Esophagus muscularis mucosa (tissue), 4 donors: ENCODE results near the gene UNC13A. TPM values are rescaled to one million over a fixed set of nuclear protein-coding genes. Genes with fewer than 3 reads are reported as not detected.

Source experiments
- DNase-seq: peaks from one replicate; pipeline ENCODE4 v3.0.0-alpha.2; 2017; ENCODE audit errors: extremely low spot score
- H3K27ac ChIP-seq, 4 donors: fragments of 200-600 bp; sonication (generic); replicated peaks in 1 of 4; 1 replicate in 3 of 4; 2 replicates in 1 of 4; pipeline ENCODE4 v1.5.1; 2016 to 2019; ENCODE audit warnings: mild to moderate bottlenecking in 1 of 4
- H3K27me3 ChIP-seq, 4 donors: fragments of 200-600 bp; sonication (generic); one replicate each; pipeline versions ENCODE4 v1.5.1 to v1.6.0; 2016 to 2019
- H3K36me3 ChIP-seq, 4 donors: fragments of 200-600 bp; sonication (generic); one replicate each; pipeline ENCODE4 v1.5.1; 2016 to 2019
- H3K4me1 ChIP-seq, 4 donors: fragments of 200-600 bp; sonication (generic); one replicate each; pipeline ENCODE4 v1.5.1; 2016 to 2019
- H3K4me3 ChIP-seq, 4 donors: fragments of 200-600 bp; sonication (generic); 1 replicate in 2 of 4; 2 replicates in 2 of 4; pipeline ENCODE4 v1.5.1; 2016 to 2019; ENCODE audit warnings: mild to moderate bottlenecking in 4 of 4, moderate library complexity in 1 of 4
- H3K9me3 ChIP-seq, 4 donors: fragments of 200-600 bp; sonication (generic); 1 replicate in 3 of 4; 2 replicates in 1 of 4; pipeline ENCODE4 v1.5.1; 2016 to 2019
- CTCF ChIP-seq, 3 experiments: fragments of 200-600 bp in 2 of 3; fragments of 450-650 bp in 1 of 3; sonication (generic) in 2 of 3; IDR thresholded peaks; one replicate each; pipeline ENCODE4 v1.5.1; 2017 to 2019; ENCODE audit warnings: antibody characterized with exemption in 3 of 3, mild to moderate bottlenecking in 2 of 3, moderate library complexity in 1 of 3
- EP300 ChIP-seq: sonication (generic); formaldehyde crosslinking; IDR thresholded peaks from one replicate; pipeline ENCODE4 v1.6.1; 2017; ENCODE audit warnings: antibody characterized with exemption
- POLR2A ChIP-seq: fragments of 450-650 bp; IDR thresholded peaks from one replicate; pipeline ENCODE4 v1.6.1; 2017; ENCODE audit warnings: antibody characterized with exemption, moderate library complexity, mild to moderate bottlenecking, low read depth
- POLR2AphosphoS5 ChIP-seq, 2 donors: sonication (generic); formaldehyde crosslinking; IDR thresholded peaks; one replicate each; pipeline ENCODE4 v1.6.1; 2017; ENCODE audit warnings: antibody characterized with exemption in 2 of 2
- WGBS: methylation state at CpG from one replicate; pipeline ENCODE4 v1.1.5; 2018; 5-methylcytosine and 5-hydroxymethylcytosine counted together
- intact Hi-C: fragments of 100-400 bp; cut with DNase I; formaldehyde crosslinking; loops from one replicate; pipeline ENCODE4 v1.15.1; 2023
- total RNA-seq, 4 donors: library from RNA; depleted of rRNA; stranded (reverse); fragments of >200 nt; gene quantifications; one replicate each; pipeline versions ENCODE4 v1.1.0 to v1.2.1, GENCODE V29; 2016

UNC13A gene
- total RNA-seq, 4 donors from 2014 or later: under 0.01 to 0.23 (median 0.18) TPM

GRCh38 chr19:17677002-17677401, 11.2 kb downstream of the UNC13A start:
- peaks cover 0 to 79% (median 17%) of the 10 kb centered on the region in 4 donors for H3K27me3 ChIP-seq
- H3K27ac ChIP-seq: no peak overlapping the region
- peaks cover 10 to 16% (median 14%) of the 10 kb centered on the region in 4 donors for H3K4me1 ChIP-seq
- H3K4me3 ChIP-seq: no peak overlapping the region
- no peaks in the 10 kb centered on the region for H3K9me3 ChIP-seq
- H3K36me3 ChIP-seq: no peaks in the 10 kb centered on the region
- intact Hi-C loops: no loop called here
- no peak for DNase-seq
- WGBS: 76% methylated on average over 2 of the region's 2 CpGs
- TF ChIP-seq CTCF (IDR thresholded peaks at IDR 0.05) (no peak), POLR2AphosphoS5 (IDR thresholded peaks at IDR 0.05) (no peak), POLR2A (no peak), EP300 (no peak)

GRCh38 chr19:17676295-17676694, 11.9 kb downstream of the UNC13A start:
- WGBS: 57% methylated on average over 2 of the region's 2 CpGs
- Histone ChIP-seq H3K4me3 (no peak overlapping the region), H3K27me3 (peaks cover 0 to 77% (median 13%) of the 10 kb centered on the region in 4 donors), H3K4me1 (peaks cover 10 to 16% (median 14%) of the 10 kb centered on the region in 4 donors), H3K36me3 (no peaks in the 10 kb centered on the region), H3K27ac (no peak overlapping the region), H3K9me3 (no peaks in the 10 kb centered on the region)
- no peak for DNase-seq
- intact Hi-C loops: no loop called here
- TF ChIP-seq POLR2AphosphoS5 (IDR thresholded peaks at IDR 0.05) (no peak), POLR2A (no peak), EP300 (no peak), CTCF (IDR thresholded peaks at IDR 0.05) (no peak)

GRCh38 chr19:17673937-17674799, 14.0 kb downstream of the UNC13A start:
- WGBS: 68% methylated on average over 19 of the region's 19 CpGs
- no peak for DNase-seq
- no peaks in the 10 kb centered on the region for H3K36me3 ChIP-seq
- no peak for TF ChIP-seq EP300
- intact Hi-C loops: no loop called here
- H3K27ac ChIP-seq: no peak overlapping the region
- H3K9me3 ChIP-seq: no peaks in the 10 kb centered on the region
- H3K4me3 ChIP-seq: no peak overlapping the region
- no peaks in the 10 kb centered on the region for H3K4me1 ChIP-seq
- peaks cover 0 to 67% (median 2%) of the 10 kb centered on the region in 4 donors for H3K27me3 ChIP-seq

GRCh38 chr19:17671906-17672305, 16.2 kb downstream of the UNC13A start:
- H3K9me3 ChIP-seq: no peaks in the 10 kb centered on the region
- H3K27me3 ChIP-seq: peaks cover 0 to 46% (median 1%) of the 10 kb centered on the region in 4 donors
- no peak overlapping the region for H3K4me3 ChIP-seq
- WGBS: 86% methylated on average over 1 of the region's 2 CpGs
- no peaks in the 10 kb centered on the region for H3K36me3 ChIP-seq
- TF ChIP-seq POLR2A (no peak), CTCF (IDR thresholded peaks at IDR 0.05) (no peak), POLR2AphosphoS5 (IDR thresholded peaks at IDR 0.05) (no peak), EP300 (no peak)
- H3K4me1 ChIP-seq: no peaks in the 10 kb centered on the region
- DNase-seq: no peak
- H3K27ac ChIP-seq: no peak overlapping the region
- intact Hi-C loops: no loop called here

- H3K27ac ChIP-seq: no peak overlapping the region
- intact Hi-C loops: no loop called here
- DNase-seq: no peak
- TF ChIP-seq CTCF (IDR thresholded peaks at IDR 0.05) (no peak), EP300 (no peak), POLR2AphosphoS5 (IDR thresholded peaks at IDR 0.05) (no peak), POLR2A (no peak)
- no peaks in the 10 kb centered on the region for H3K4me1 ChIP-seq
- H3K36me3 ChIP-seq: no peaks in the 10 kb centered on the region
- WGBS: 81% methylated on average over 6 of the region's 9 CpGs
- no peak overlapping the region for H3K4me3 ChIP-seq
- peaks cover 0 to 41% (median 0%) of the 10 kb centered on the region in 4 donors for H3K27me3 ChIP-seq
- H3K9me3 ChIP-seq: peaks cover 0 to 12% (median 9%) of the 10 kb centered on the region in 4 donors
Observed at GRCh38 chr19:17669419-17669818, 18.7 kb downstream of the UNC13A start.
